NCI-H1092 (cell line): ENCODE data around the gene PNLIPRP3.

Experiments used
- DNase-seq: peaks from one replicate; lab custom pipeline; 2025; lab: John Stamatoyannopoulos, UW

The PNLIPRP3 gene

GRCh38 chr10:116510565-116510964 is 82.9 kb downstream of the PNLIPRP3 start:
- no peak for DNase-seq

GRCh38 chr10:116511365-116511764 is 83.7 kb downstream of the PNLIPRP3 start:
- no peak for DNase-seq

GRCh38 chr10:116521424-116522290 is 94.0 kb downstream of the PNLIPRP3 start:
- no peak for DNase-seq

- no peak for DNase-seq
Observed at GRCh38 chr10:116522803-116523381, 95.2 kb downstream of the PNLIPRP3 start.

GRCh38 chr10:116524736-116525135 is 97.1 kb downstream of the PNLIPRP3 start:
- DNase-seq: no peak

- DNase-seq: no peak
Observed at GRCh38 chr10:116526219-116526618, 98.6 kb downstream of the PNLIPRP3 start.
